WTC11 (cell line): ENCODE results near the gene PDYN. TPM values are rescaled to one million over a fixed set of nuclear protein-coding genes. Genes with fewer than 3 reads are reported as not detected.

Source experiments
- ATAC-seq: fragments of 200-7000 bp; cut with Tn5 transposase; 2 replicates; pipeline ENCODE4 v1.10.0; 2021; ENCODE audit warnings: mild to moderate bottlenecking, moderate library complexity
- CTCF ChIA-PET: fragments of 300-600 bp; sonication (Branson Sonifier 250); formaldehyde crosslinking; loops from one replicate; lab custom pipeline; 2021; ENCODE audit warnings: antibody characterized with exemption; lab: Charles Lee
- POLR2A ChIA-PET: fragments of 350-600 bp; sonication (Branson Sonifier 250); formaldehyde crosslinking; loops from one replicate; lab custom pipeline; 2021; ENCODE audit warnings: antibody characterized with exemption; lab: Charles Lee
- DNase-seq: peaks from one replicate; pipeline ENCODE4 v3.0.0; 2021; ENCODE audit warnings: low spot score
- H3K27ac Mint-ChIP-seq: 2 replicates; pipeline ENCODE4 v1.8.0; 2021; ENCODE audit warnings: mixed read lengths
- H3K27me3 Mint-ChIP-seq: 2 replicates; pipeline ENCODE4 v1.8.0; 2021; ENCODE audit warnings: low read depth, mild to moderate bottlenecking, moderate library complexity, mixed read lengths
- H3K36me3 Mint-ChIP-seq: 2 replicates; pipeline ENCODE4 v1.8.0; 2021; ENCODE audit warnings: mixed read lengths
- H3K4me1 Mint-ChIP-seq: 2 replicates; pipeline ENCODE4 v1.8.0; 2022; ENCODE audit warnings: mixed read lengths
- H3K4me3 Mint-ChIP-seq: 2 replicates; pipeline ENCODE4 v1.8.0; 2021; ENCODE audit warnings: mild to moderate bottlenecking, moderate library complexity, mixed read lengths
- H3K9me3 Mint-ChIP-seq: 2 replicates; pipeline ENCODE4 v1.8.0; 2021; ENCODE audit warnings: mixed read lengths
- AFF4 ChIP-seq: sonication (generic); formaldehyde crosslinking; IDR thresholded peaks from 2 replicates; pipeline ENCODE4 v1.8.1; 2023; ENCODE audit warnings: mild to moderate bottlenecking, missing genetic modification reagents, borderline replicate concordance
- ARID4B ChIP-seq: sonication (generic); formaldehyde crosslinking; IDR thresholded peaks from 2 replicates; pipeline ENCODE4 v1.8.0; 2023; ENCODE audit warnings: missing genetic modification reagents, mild to moderate bottlenecking, borderline replicate concordance
- ATF1 ChIP-seq: sonication (generic); formaldehyde crosslinking; IDR thresholded peaks from 2 replicates; pipeline ENCODE4 v1.8.1; 2023; ENCODE audit warnings: mild to moderate bottlenecking, moderate library complexity, missing genetic modification reagents
- ATF2 ChIP-seq: sonication (generic); formaldehyde crosslinking; IDR thresholded peaks from 2 replicates; pipeline ENCODE4 v1.8.1; 2022; ENCODE audit warnings: low read depth, missing genetic modification reagents, borderline replicate concordance
- ELF4 ChIP-seq: sonication (generic); formaldehyde crosslinking; IDR thresholded peaks from 2 replicates; pipeline ENCODE4 v1.8.1; 2022; ENCODE audit warnings: low read depth, mild to moderate bottlenecking, moderate library complexity, missing genetic modification reagents
- GTF2I ChIP-seq: fragments of 250-450 bp; sonication (Bioruptor Pico); conservative IDR thresholded peaks from 2 replicates; pipeline ENCODE4 v1.4.0; 2021; ENCODE audit warnings: mild to moderate bottlenecking
- MAX ChIP-seq: sonication (generic); formaldehyde crosslinking; IDR thresholded peaks from 2 replicates; pipeline ENCODE4 v1.8.0; 2022; ENCODE audit warnings: mild to moderate bottlenecking, missing genetic modification reagents
- NFATC4 ChIP-seq: fragments of 250-450 bp; sonication (Bioruptor Pico); IDR thresholded peaks from 2 replicates; pipeline ENCODE4 v1.9.0; 2021; ENCODE audit warnings: mild to moderate bottlenecking
- NFE2L1 ChIP-seq: sonication (generic); formaldehyde crosslinking; IDR thresholded peaks from 2 replicates; pipeline ENCODE4 v1.8.1; 2023; ENCODE audit warnings: missing genetic modification reagents
- SP1 ChIP-seq: sonication (generic); formaldehyde crosslinking; conservative IDR thresholded peaks from 2 replicates; pipeline ENCODE4 v1.8.1; 2022; ENCODE audit warnings: missing genetic modification reagents
- TCF7 ChIP-seq: sonication (generic); formaldehyde crosslinking; IDR thresholded peaks from 2 replicates; pipeline ENCODE4 v1.8.0; 2022; ENCODE audit warnings: mild to moderate bottlenecking, low read depth, missing genetic modification reagents, moderate library complexity
- USF2 ChIP-seq: sonication (generic); formaldehyde crosslinking; IDR thresholded peaks from 2 replicates; pipeline ENCODE4 v1.8.1; 2023; ENCODE audit warnings: mild to moderate bottlenecking, missing genetic modification reagents, moderate library complexity
- ZNF281 ChIP-seq: sonication (generic); formaldehyde crosslinking; IDR thresholded peaks from 2 replicates; pipeline ENCODE4 v1.8.0; 2023; ENCODE audit warnings: mild to moderate bottlenecking, missing genetic modification reagents
- total RNA-seq: library from RNA; stranded (reverse); gene quantifications from 3 replicates; pipeline ENCODE4 v1.2.3, GENCODE V29; 2021

PDYN gene
- total RNA-seq, 1 experiment from 2014 or later: 0.28 TPM

GRCh38 chr20:1943275-1944002 lies 50.4 kb downstream of the PDYN start (continued):
- TF ChIP-seq AFF4 (no peak), ARID4B (CRISPR knock-in tag) (no peak), GTF2I (CRISPR knock-in tag) (no peak), TCF7 (CRISPR knock-in tag) (no peak), NFE2L1 (CRISPR knock-in tag) (no peak), MAX (CRISPR knock-in tag) (no peak), USF2 (CRISPR knock-in tag) (no peak), ATF2 (CRISPR knock-in tag) (no peak)

GRCh38 chr20:1942486-1943274 lies 51.2 kb downstream of the PDYN start:
- H3K27ac Mint-ChIP-seq: no peak overlapping the region
- CTCF ChIA-PET: interaction anchor here (1.6 kb wide), 1 partner anchor 229 kb away, joined by 4 read pairs; no protein-coding TSS in a partner anchor
- POLR2A ChIA-PET: interaction anchor here (0.6 kb wide), 1 partner anchor 519 kb away, joined by 3 read pairs; no protein-coding TSS in a partner anchor
- DNase-seq (no peak), ATAC-seq (no peak)
- H3K4me1 Mint-ChIP-seq: peaks cover 30% of the 10 kb centered on the region
- H3K36me3 Mint-ChIP-seq: peaks cover 4% of the 10 kb centered on the region
- H3K27me3 Mint-ChIP-seq: peaks cover 29% of the 10 kb centered on the region
- H3K9me3 Mint-ChIP-seq: no peaks in the 10 kb centered on the region
- no peak overlapping the region for H3K4me3 Mint-ChIP-seq
- TF ChIP-seq ZNF281 (CRISPR knock-in tag) (no peak), SP1 (no peak), ATF1 (CRISPR knock-in tag) (no peak), ARID4B (CRISPR knock-in tag) (no peak), ELF4 (no peak), NFATC4 (CRISPR knock-in tag) (no peak)
